Measurements from ENCODE around the gene ZBTB12.

DNA sequence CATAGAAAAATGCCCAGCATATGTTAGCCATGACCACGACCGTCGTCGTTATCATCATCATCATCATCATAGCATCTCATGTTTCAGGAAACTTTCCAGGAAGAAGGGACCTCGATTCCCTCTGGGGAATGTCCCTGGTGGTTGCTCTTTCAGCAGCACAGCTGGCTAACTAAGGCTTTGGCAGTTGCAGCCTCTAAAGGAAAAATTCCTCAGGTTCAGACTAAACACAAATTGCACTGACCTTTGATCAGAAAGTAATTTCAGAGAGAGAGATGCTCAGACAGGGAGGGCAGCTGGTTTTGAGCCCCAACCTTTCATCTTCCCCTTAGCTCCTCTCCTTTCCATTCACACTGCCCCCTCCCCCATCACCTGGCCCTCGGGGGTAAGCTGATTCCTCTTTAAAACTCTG is 38.4 kb upstream of the ZBTB12 start:
- no peak for TF ChIP-seq POLR2A (IDR thresholded peaks at IDR 0.05; ENCODE audit: low read length)
- TF ChIP-seq GATA1 (IDR thresholded peaks at IDR 0.05; ENCODE audit: low read depth, low read length) = no peak
